IPS-15b (cell line): ENCODE data around the gene PRAMEF26.
"Not testable (repeated sequence)": the region's sequence is repeated elsewhere in the genome, so short reads cannot be mapped to it uniquely, and the experiment has no call there.

Experiments
- H3K27me3 ChIP-seq: one replicate; pipeline ENCODE4 v1.6.1; 2013; ENCODE audit warnings: low read length; ENCODE audit not compliant: control insufficient read depth, insufficient read depth
- H3K36me3 ChIP-seq: one replicate; pipeline ENCODE4 v1.6.1; 2013; ENCODE audit warnings: low read length; ENCODE audit not compliant: control insufficient read depth, insufficient read depth
- H3K4me1 ChIP-seq: one replicate; pipeline ENCODE4 v1.6.1; 2013; ENCODE audit warnings: mild to moderate bottlenecking, low read length; ENCODE audit not compliant: control insufficient read depth, insufficient read depth
- H3K4me3 ChIP-seq: one replicate; pipeline ENCODE4 v1.5.1; 2013; ENCODE audit warnings: low read depth, low read length
- H3K9ac ChIP-seq: one replicate; pipeline ENCODE4 v1.6.1; 2013; ENCODE audit warnings: low read depth, mild to moderate bottlenecking, low read length
- H3K9me3 ChIP-seq: one replicate; pipeline ENCODE4 v1.6.1; 2013; ENCODE audit warnings: mild to moderate bottlenecking, low read length; ENCODE audit not compliant: control insufficient read depth, insufficient read depth

PRAMEF26 gene

DNA sequence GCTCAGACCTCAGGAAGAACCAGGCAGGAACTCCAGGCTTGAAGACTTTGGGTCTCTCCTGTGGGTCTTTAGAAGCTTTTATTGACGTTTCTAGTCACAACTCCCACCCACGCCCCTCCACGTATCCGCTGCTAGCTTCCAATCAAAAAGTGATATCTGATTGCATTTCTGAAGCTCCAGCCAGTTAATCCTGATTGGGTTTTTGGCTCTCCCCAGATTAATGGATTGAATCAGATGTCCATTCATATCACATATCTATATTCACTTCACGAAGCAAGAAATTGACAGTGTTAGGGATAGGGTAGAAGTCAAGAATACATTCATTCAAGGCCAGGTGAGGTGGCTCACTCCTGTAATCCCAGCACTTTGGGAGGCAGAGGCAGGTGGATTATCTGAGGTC lies at the start of gene PRAMEF26:
Gene PRAMEF26, minus strand, starts transcription at position 101 of the 400 bp plus-strand sequence. CDS start 2,914 bp downstream, outside the sequence.
- not testable (repeated sequence) for H3K9ac ChIP-seq, H3K4me3 ChIP-seq, H3K4me1 ChIP-seq

GRCh38 chr1:13201309-13201708 lies 45.5 kb upstream of the PRAMEF26 start, which contains the start of gene PRAMEF13:
TSS of gene PRAMEF13 (minus strand) at chr1:13201409. CDS start at chr1:13199589, 1,820 bp downstream.
- H3K9ac ChIP-seq, H3K4me3 ChIP-seq, H3K36me3 ChIP-seq, H3K27me3 ChIP-seq, H3K4me1 ChIP-seq, H3K9me3 ChIP-seq: not testable (repeated sequence)

More for the DNA sequence above, at the start of gene PRAMEF26:
- not testable (repeated sequence) for H3K9me3 ChIP-seq, H3K36me3 ChIP-seq, H3K27me3 ChIP-seq

DNA sequence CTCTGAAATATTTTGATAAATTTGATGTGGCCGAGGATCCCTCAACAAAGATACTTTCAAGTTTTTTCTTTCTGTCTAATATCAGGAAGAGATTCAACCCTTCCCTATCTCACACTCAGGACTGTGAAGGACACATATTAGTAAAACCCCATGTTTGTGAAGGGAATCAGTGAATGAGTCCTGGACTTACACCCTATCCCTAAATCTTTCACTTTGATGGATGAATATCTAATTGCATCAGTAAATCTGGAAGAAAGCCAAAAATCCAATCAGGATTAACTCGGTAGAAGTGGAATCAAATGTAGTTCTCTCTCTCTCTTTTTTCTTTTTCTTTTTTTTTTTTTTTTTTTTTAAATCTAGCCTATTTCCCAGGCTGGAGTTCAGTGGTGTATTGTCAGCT lies 15.7 kb upstream of the PRAMEF26 start, which contains the start of gene PRAMEF9:
Gene PRAMEF9, plus strand, starts transcription at position 301 of the 400 bp plus-strand sequence. CDS start 3,433 bp downstream, outside the sequence.
- H3K4me3 ChIP-seq, H3K9ac ChIP-seq, H3K4me1 ChIP-seq, H3K9me3 ChIP-seq, H3K36me3 ChIP-seq, H3K27me3 ChIP-seq: not testable (repeated sequence)

- H3K9me3 ChIP-seq, H3K36me3 ChIP-seq, H3K27me3 ChIP-seq, H3K9ac ChIP-seq, H3K4me3 ChIP-seq, H3K4me1 ChIP-seq: not testable (repeated sequence)
Observed at GRCh38 chr1:13165531-13165930, 9.7 kb upstream of the PRAMEF26 start, which contains the start of gene HNRNPCL4. TSS of gene HNRNPCL4 (minus strand) at chr1:13165631. CDS start at chr1:13165467, 164 bp downstream.

GRCh38 chr1:13116754-13117153 lies 39.1 kb downstream of the PRAMEF26 start, which contains the start of gene HNRNPCL2:
TSS of gene HNRNPCL2 (minus strand) at chr1:13116854. CDS start at chr1:13116400, 454 bp downstream.
- H3K9me3 ChIP-seq, H3K4me1 ChIP-seq, H3K4me3 ChIP-seq: not testable (repeated sequence)

More at GRCh38 chr1:13116754-13117153, 39.1 kb downstream of the PRAMEF26 start, which contains the start of gene HNRNPCL2:
- not testable (repeated sequence) for H3K27me3 ChIP-seq, H3K36me3 ChIP-seq, H3K9ac ChIP-seq
